ENCODE results near the gene RSPO1.

- TF ChIP-seq EZH2 (optimal IDR thresholded peaks at IDR 0.05; ENCODE audit: low read depth, low read length): no peak
- no peak for TF ChIP-seq CTCF (IDR thresholded peaks at IDR 0.05; ENCODE audit: low read length)
Measured at GRCh38 chr1:37653906-37654305, 19.2 kb upstream of the RSPO1 start.

Measured in MM.1S (cell line).